OCI-LY1 (cell line): ENCODE measurements around the gene PRUNE1.

Experiments
- CTCF ChIP-seq: fragments of 200-600 bp; sonication (generic), shearing (Covaris generic); IDR thresholded peaks from 2 replicates; pipeline ENCODE4 v1.5.1; 2017; ENCODE audit warnings: mild to moderate bottlenecking, antibody characterized with exemption, low read length, moderate library complexity, mixed read lengths
- EZH2 ChIP-seq: fragments of 200-600 bp; sonication (generic), shearing (Covaris generic); IDR thresholded peaks from 2 replicates; pipeline ENCODE4 v1.8.0; 2017; ENCODE audit warnings: borderline replicate concordance, mixed run types, mild to moderate bottlenecking, antibody characterized with exemption, low read length, moderate library complexity, mixed read lengths

- TF ChIP-seq CTCF (no peak), EZH2 (no peak)
Observed at GRCh38 chr1:150969626-150970025, 38.6 kb upstream of the PRUNE1 start.
